Upper lobe of right lung (tissue), 1 donor: ENCODE measurements around the gene RGL1. TPM values are rescaled to one million over a fixed set of nuclear protein-coding genes. Genes with fewer than 3 reads are reported as not detected.

Source experiments
- ATAC-seq: fragments of 200-7000 bp; cut with Tn5 transposase; one replicate; pipeline ENCODE4 v1.9.1; 2020; ENCODE audit warnings: mild to moderate bottlenecking, moderate library complexity
- DNase-seq: peaks from one replicate; pipeline ENCODE4 v3.0.0-alpha.2; 2020
- H3K27ac ChIP-seq: fragments of 200-600 bp; one replicate; pipeline ENCODE4 v1.8.0; 2022
- H3K27me3 ChIP-seq: fragments of 200-600 bp; one replicate; pipeline ENCODE4 v1.8.0; 2022; ENCODE audit warnings: mild to moderate bottlenecking
- H3K36me3 ChIP-seq: fragments of 200-600 bp; one replicate; pipeline ENCODE4 v1.8.0; 2022
- H3K4me1 ChIP-seq: fragments of 200-600 bp; one replicate; pipeline ENCODE4 v1.8.0; 2022
- H3K4me3 ChIP-seq: fragments of 200-600 bp; one replicate; pipeline ENCODE4 v1.8.0; 2022; ENCODE audit warnings: mild to moderate bottlenecking
- H3K9me3 ChIP-seq: fragments of 200-600 bp; one replicate; pipeline ENCODE4 v1.8.0; 2022
- intact Hi-C: fragments of 100-400 bp; cut with DNase I; formaldehyde crosslinking; loops from one replicate; pipeline ENCODE4 v1.11.0; 2022
- total RNA-seq: library from RNA; stranded (reverse); fragmentation: NEBNext Ultra II Directional; extraction: Animal tissue kit (Norgen Biotek cat#: 25700); gene quantifications from one replicate; pipeline ENCODE4 v1.2.1, GENCODE V29; 2021
- TF ChIP-seq, protein P1 (sequence below): fragments of 200-600 bp; IDR thresholded peaks from one replicate; pipeline ENCODE4 v1.8.0; 2022; ENCODE audit warnings: antibody characterized with exemption
- donor health status: DM: no; HTN: yes; CAD: no; lungs with severe emphysema.

The RGL1 gene
- total RNA-seq, 1 donor from 2014 or later = 40.9 TPM

DNA sequence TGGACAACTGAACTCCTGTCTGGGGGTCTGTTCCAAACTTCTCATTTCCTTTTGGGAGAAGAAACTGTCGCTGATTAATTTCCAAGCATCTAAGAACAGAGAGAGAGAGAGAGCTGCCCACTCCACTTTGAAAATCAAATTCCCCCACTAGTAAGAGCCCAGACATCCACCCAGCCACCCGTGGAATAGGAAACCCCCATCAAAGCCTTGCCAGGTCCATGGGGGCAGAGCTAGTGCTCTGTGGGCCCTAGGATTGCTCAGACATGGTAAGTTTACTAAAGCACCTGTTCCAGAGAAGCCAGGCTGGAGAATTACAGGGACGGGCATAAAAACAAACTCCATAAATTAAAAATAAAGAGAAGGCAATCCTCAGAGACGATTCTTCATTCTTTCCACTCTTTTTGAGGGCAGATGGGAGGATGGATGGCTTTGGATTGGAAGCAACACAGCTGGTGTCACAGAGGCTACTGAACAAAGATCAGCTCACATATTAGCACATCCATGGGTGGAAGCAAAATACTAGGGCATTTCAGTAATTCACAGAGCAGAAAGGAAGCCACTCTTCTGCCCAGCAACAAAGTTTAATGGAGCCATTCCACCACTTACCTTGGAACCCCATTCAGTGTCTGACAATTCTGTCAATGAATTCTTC is 128.7 kb downstream of the RGL1 start:
- Histone ChIP-seq H3K4me1 (no peaks in the 10 kb centered on the region), H3K27me3 (no peaks in the 10 kb centered on the region), H3K27ac (no peak overlapping the region), H3K36me3 (peaks cover 8% of the 10 kb centered on the region), H3K9me3 (no peaks in the 10 kb centered on the region), H3K4me3 (no peak overlapping the region)
- intact Hi-C loops = no loop called here
- TF ChIP-seq, protein P1, sequence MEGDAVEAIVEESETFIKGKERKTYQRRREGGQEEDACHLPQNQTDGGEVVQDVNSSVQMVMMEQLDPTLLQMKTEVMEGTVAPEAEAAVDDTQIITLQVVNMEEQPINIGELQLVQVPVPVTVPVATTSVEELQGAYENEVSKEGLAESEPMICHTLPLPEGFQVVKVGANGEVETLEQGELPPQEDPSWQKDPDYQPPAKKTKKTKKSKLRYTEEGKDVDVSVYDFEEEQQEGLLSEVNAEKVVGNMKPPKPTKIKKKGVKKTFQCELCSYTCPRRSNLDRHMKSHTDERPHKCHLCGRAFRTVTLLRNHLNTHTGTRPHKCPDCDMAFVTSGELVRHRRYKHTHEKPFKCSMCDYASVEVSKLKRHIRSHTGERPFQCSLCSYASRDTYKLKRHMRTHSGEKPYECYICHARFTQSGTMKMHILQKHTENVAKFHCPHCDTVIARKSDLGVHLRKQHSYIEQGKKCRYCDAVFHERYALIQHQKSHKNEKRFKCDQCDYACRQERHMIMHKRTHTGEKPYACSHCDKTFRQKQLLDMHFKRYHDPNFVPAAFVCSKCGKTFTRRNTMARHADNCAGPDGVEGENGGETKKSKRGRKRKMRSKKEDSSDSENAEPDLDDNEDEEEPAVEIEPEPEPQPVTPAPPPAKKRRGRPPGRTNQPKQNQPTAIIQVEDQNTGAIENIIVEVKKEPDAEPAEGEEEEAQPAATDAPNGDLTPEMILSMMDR = no peak
- DNase-seq (no peak), ATAC-seq (no peak)

DNA sequence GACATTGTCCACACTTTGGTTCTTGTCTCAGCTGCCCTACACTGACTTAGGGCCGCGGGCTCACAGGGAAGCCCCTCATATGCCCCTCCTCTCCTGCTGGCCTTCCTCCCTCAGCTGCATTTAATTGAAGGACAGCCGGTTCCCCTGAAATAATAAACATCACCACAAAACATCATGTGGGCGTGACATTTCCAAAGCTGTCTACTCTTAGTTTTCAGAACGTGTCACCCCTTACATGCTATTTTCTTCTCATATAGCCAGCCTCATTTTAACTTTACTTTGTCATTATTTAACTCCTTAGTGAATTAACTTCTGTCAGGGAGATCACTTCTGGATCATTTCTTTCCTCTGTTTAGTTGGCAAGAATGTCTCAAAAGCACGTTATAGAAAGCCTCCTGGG is 129.4 kb downstream of the RGL1 start:
- TF ChIP-seq, protein P1 = no peak
- Histone ChIP-seq H3K27ac (no peak overlapping the region), H3K4me1 (no peaks in the 10 kb centered on the region), H3K4me3 (no peak overlapping the region), H3K36me3 (peaks cover 8% of the 10 kb centered on the region), H3K27me3 (no peaks in the 10 kb centered on the region), H3K9me3 (no peaks in the 10 kb centered on the region)
- no peak for ATAC-seq
- intact Hi-C loops = no loop called here
- DNase-seq = no peak

DNA sequence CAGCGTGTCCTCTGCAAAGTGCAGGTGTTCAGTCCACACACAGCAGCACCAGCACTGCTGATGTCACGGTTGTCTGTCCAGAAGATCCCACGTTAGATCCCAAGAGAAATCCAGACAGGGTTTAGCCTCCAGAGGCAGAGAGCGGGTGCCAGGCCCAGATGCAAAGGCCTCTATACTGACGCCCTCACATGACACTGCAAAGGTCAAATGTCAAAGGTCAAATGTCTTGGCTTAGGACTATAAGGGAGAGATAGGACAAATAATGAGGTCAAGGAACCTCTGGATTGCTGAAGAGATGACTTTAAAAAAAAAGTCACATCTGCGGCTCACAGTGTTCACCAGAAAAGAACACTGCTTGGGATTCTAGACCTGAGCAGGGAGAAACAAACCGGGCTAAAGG is 131.1 kb downstream of the RGL1 start:
- Histone ChIP-seq H3K9me3 (no peaks in the 10 kb centered on the region), H3K27ac (no peak overlapping the region), H3K4me3 (no peak overlapping the region), H3K27me3 (no peaks in the 10 kb centered on the region), H3K4me1 (no peaks in the 10 kb centered on the region), H3K36me3 (no peaks in the 10 kb centered on the region)
- ATAC-seq (no peak), DNase-seq (no peak)
- TF ChIP-seq, protein P1 = no peak
- intact Hi-C loops = no loop called here

DNA sequence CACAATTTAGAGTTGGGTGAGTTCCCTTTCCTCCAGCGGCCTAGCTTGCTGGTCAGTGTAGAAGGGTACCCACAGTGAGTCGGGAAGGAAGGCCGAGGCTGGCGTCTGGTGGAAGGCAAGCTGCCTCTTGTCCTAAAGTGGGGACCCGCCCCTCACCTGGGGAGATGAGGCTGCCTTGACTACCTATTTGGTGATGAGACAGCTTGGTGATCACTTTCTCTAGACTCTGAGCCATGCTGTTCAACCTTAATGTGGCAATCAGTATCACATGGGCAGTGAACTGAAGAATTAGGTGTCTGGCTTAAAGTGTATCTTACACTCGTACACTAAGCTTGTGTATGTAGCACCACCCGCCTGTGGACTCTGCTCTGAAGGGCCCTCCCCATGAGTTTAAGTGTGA is 131.9 kb downstream of the RGL1 start:
- H3K9me3 ChIP-seq = no peaks in the 10 kb centered on the region
- H3K4me3 ChIP-seq = no peak overlapping the region
- DNase-seq (no peak), ATAC-seq (no peak)
- TF ChIP-seq, protein P1 = no peak
- no peaks in the 10 kb centered on the region for H3K27me3 ChIP-seq
- no peak overlapping the region for H3K27ac ChIP-seq
- intact Hi-C loops = no loop called here
- no peaks in the 10 kb centered on the region for H3K36me3 ChIP-seq
- H3K4me1 ChIP-seq = no peaks in the 10 kb centered on the region

DNA sequence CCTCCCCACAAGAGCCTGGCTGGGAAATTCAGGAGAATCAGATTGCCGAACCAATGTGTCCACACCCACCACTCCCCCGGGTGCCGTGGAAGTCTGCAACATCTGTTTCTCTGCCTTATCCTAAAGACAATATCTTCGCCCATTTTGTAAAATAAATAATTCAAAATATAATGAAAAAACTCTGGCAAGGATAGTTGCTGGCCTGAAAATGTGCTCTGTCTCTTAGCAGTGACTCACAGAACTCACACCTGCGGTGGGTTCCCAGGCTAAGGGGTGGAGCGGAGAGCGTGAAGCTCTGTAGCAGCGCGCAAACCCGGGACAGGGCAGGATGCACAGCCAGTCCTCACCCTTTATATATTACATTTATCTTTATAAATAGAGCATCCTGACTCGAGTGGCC is 132.7 kb downstream of the RGL1 start:
- H3K9me3 ChIP-seq = no peaks in the 10 kb centered on the region
- no peak overlapping the region for H3K27ac ChIP-seq
- ATAC-seq = no peak
- TF ChIP-seq, protein P1 = no peak
- H3K36me3 ChIP-seq = no peaks in the 10 kb centered on the region
- no peak overlapping the region for H3K4me3 ChIP-seq
- H3K4me1 ChIP-seq = no peaks in the 10 kb centered on the region
- intact Hi-C loops = no loop called here
- DNase-seq = no peak
- H3K27me3 ChIP-seq = no peaks in the 10 kb centered on the region

DNA sequence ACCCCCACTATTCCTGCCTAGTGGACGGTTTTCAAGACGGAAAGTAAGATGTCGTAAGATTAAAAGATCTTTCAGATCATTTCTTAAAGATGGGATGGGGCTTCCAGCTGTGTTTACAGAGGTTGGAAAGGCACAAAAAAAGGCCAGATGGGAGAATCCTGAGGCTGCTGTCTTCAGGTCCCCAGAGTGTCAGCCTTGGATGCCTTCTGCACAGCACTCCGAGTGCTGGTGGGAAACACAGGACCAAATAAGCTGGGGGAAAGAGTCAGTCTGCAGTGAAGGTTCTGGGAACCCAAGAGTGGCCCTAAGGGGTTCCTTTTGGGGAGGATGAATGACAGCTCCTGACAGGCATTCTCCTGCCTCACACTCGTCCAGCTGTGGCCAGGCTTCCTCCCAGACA is 136.1 kb downstream of the RGL1 start:
- Histone ChIP-seq H3K27me3 (no peaks in the 10 kb centered on the region), H3K36me3 (peaks cover 4% of the 10 kb centered on the region), H3K9me3 (no peaks in the 10 kb centered on the region), H3K4me1 (no peaks in the 10 kb centered on the region), H3K4me3 (no peak overlapping the region), H3K27ac (no peak overlapping the region)
- ATAC-seq (no peak), DNase-seq (no peak)
- TF ChIP-seq, protein P1 = no peak
- intact Hi-C loops = no loop called here
